H9 (cell line): ENCODE measurements around the gene PPP2R2B. TPM values are rescaled to one million over a fixed set of nuclear protein-coding genes. Genes with fewer than 3 reads are reported as not detected.

ENCODE experiments used
- DNase-seq: peaks from one replicate; pipeline ENCODE4 v3.0.0-alpha.2; 2017
- H2AFZ ChIP-seq: one replicate; pipeline ENCODE4 v1.6.1; 2013; ENCODE audit warnings: mild to moderate bottlenecking, low read length, control low read depth, moderate library complexity
- H2AK5ac ChIP-seq: 2 replicates; pipeline ENCODE4 v1.6.1; 2013; ENCODE audit warnings: low read length, control low read depth, mixed read lengths; ENCODE audit not compliant: insufficient read length
- H2BK120ac ChIP-seq: one replicate; pipeline ENCODE4 v1.6.1; 2013; ENCODE audit warnings: low read depth, mild to moderate bottlenecking, low read length, control low read depth, inconsistent platforms; ENCODE audit not compliant: poor library complexity, severe bottlenecking
- H2BK12ac ChIP-seq: 2 replicates; pipeline ENCODE4 v1.6.1; 2013; ENCODE audit warnings: low read length, control low read depth, mixed read lengths, low read depth; ENCODE audit not compliant: insufficient read length
- H2BK15ac ChIP-seq: 2 replicates; pipeline ENCODE4 v1.6.1; 2013; ENCODE audit warnings: low read depth, low read length, control low read depth
- H2BK20ac ChIP-seq: one replicate; pipeline ENCODE4 v1.6.1; 2013; ENCODE audit warnings: low read depth, mild to moderate bottlenecking, low read length, control low read depth, inconsistent platforms; ENCODE audit not compliant: poor library complexity, severe bottlenecking
- H2BK5ac ChIP-seq: 2 replicates; pipeline ENCODE4 v1.6.1; 2013; ENCODE audit warnings: low read length, control low read depth, mixed read lengths; ENCODE audit not compliant: insufficient read length
- H3K14ac ChIP-seq: 2 replicates; pipeline ENCODE4 v1.6.1; 2013; ENCODE audit warnings: low read length, control low read depth; ENCODE audit not compliant: insufficient read depth
- H3K18ac ChIP-seq: 2 replicates; pipeline ENCODE4 v1.6.1; 2013; ENCODE audit warnings: low read depth, mild to moderate bottlenecking, mixed read lengths, low read length, control low read depth; ENCODE audit not compliant: insufficient read length
- H3K23ac ChIP-seq: 2 replicates; pipeline ENCODE4 v1.6.1; 2013; ENCODE audit warnings: low read length, control low read depth, mixed read lengths, low read depth; ENCODE audit not compliant: insufficient read length
- H3K23me2 ChIP-seq: 2 replicates; pipeline ENCODE4 v1.6.1; 2013; ENCODE audit warnings: low read depth, mild to moderate bottlenecking, mixed read lengths, low read length, control low read depth; ENCODE audit not compliant: insufficient read length, poor library complexity, severe bottlenecking
- H3K27ac ChIP-seq: 2 replicates; pipeline ENCODE4 v1.5.1; 2013; ENCODE audit warnings: low read length, control low read depth, mixed read lengths, low read depth; ENCODE audit not compliant: insufficient read length
- H3K27me3 ChIP-seq: 2 replicates; pipeline ENCODE4 v1.6.1; 2013; ENCODE audit warnings: low read length, control low read depth, inconsistent platforms; ENCODE audit not compliant: insufficient read depth
- H3K4ac ChIP-seq: 2 replicates; pipeline ENCODE4 v1.6.1; 2013; ENCODE audit warnings: low read depth, mild to moderate bottlenecking, control low read depth, inconsistent platforms, low read length, moderate library complexity
- H3K4me1 ChIP-seq: 2 replicates; pipeline ENCODE4 v1.6.1; 2013; ENCODE audit warnings: low read length, control low read depth, inconsistent platforms; ENCODE audit not compliant: insufficient read depth
- H3K4me2 ChIP-seq: 2 replicates; pipeline ENCODE4 v1.6.1; 2013; ENCODE audit warnings: low read length, control low read depth, mixed read lengths; ENCODE audit not compliant: insufficient read length, insufficient read depth
- H3K56ac ChIP-seq: 2 replicates; pipeline ENCODE4 v1.6.1; 2013; ENCODE audit warnings: low read depth, mild to moderate bottlenecking, mixed read lengths, low read length, control low read depth; ENCODE audit not compliant: insufficient read length
- H3K79me1 ChIP-seq: 2 replicates; pipeline ENCODE4 v1.6.1; 2013; ENCODE audit warnings: low read depth, mild to moderate bottlenecking, moderate library complexity, low read length, control low read depth, inconsistent platforms; ENCODE audit not compliant: insufficient read depth, poor library complexity, severe bottlenecking
- H3K79me2 ChIP-seq: 2 replicates; pipeline ENCODE4 v1.6.1; 2013; ENCODE audit warnings: low read length, control low read depth, inconsistent platforms; ENCODE audit not compliant: insufficient read depth
- H3K9ac ChIP-seq: 2 replicates; pipeline ENCODE4 v1.6.1; 2013; ENCODE audit warnings: low read length, control low read depth, mixed read lengths; ENCODE audit not compliant: insufficient read length; ENCODE audit errors: extremely low read depth
- H3K9me3 ChIP-seq: one replicate; pipeline ENCODE4 v1.6.1; 2013; ENCODE audit warnings: low read depth, low read length, inconsistent platforms; ENCODE audit not compliant: control insufficient read depth
- H3T11ph ChIP-seq: one replicate; pipeline ENCODE4 v1.6.1; 2013; ENCODE audit warnings: mild to moderate bottlenecking, low read length, control low read depth, inconsistent platforms
- H4K20me1 ChIP-seq: one replicate; pipeline ENCODE4 v1.6.1; 2013; ENCODE audit not compliant: control insufficient read depth, insufficient read length, insufficient read depth
- H4K5ac ChIP-seq: 2 replicates; pipeline ENCODE4 v1.6.1; 2013; ENCODE audit warnings: low read depth, mild to moderate bottlenecking, mixed read lengths, low read length, control low read depth; ENCODE audit not compliant: insufficient read length
- H4K8ac ChIP-seq: replicated peaks from 2 replicates; pipeline ENCODE4 v1.6.1; 2013; ENCODE audit warnings: low read length, control low read depth, mixed read lengths, low read depth; ENCODE audit not compliant: insufficient read length
- H4K91ac ChIP-seq: 2 replicates; pipeline ENCODE4 v1.6.1; 2013; ENCODE audit warnings: low read depth, mild to moderate bottlenecking, moderate library complexity, mixed read lengths, low read length, control low read depth; ENCODE audit not compliant: insufficient read length
- H3K27ac Mint-ChIP-seq, 3 experiments: 2 replicates in 2 of 3; 3 replicates in 1 of 3; pipeline ENCODE4 v1.8.0; 2020 to 2021; ENCODE audit warnings: mixed read lengths in 3 of 3, mild to moderate bottlenecking in 1 of 3, moderate library complexity in 1 of 3
- H3K27me3 Mint-ChIP-seq: 2 replicates; pipeline ENCODE4 v1.8.0; 2021; ENCODE audit warnings: low read depth, mild to moderate bottlenecking, moderate library complexity, mixed read lengths
- H3K36me3 Mint-ChIP-seq, 3 experiments: 2 replicates in 2 of 3; 3 replicates in 1 of 3; pipeline ENCODE4 v1.8.0; 2020 to 2021; ENCODE audit warnings: low read depth in 3 of 3, mixed read lengths in 3 of 3; ENCODE audit not compliant: insufficient read depth in 1 of 3
- H3K4me1 Mint-ChIP-seq, 2 experiments: 2 replicates each; pipeline ENCODE4 v1.8.0; 2020; ENCODE audit warnings: mixed read lengths in 2 of 2
- H3K4me3 Mint-ChIP-seq, 2 experiments: 2 replicates in 1 of 2; 3 replicates in 1 of 2; pipeline ENCODE4 v1.8.0; 2020 to 2021; ENCODE audit warnings: mild to moderate bottlenecking in 2 of 2, mixed read lengths in 2 of 2, moderate library complexity in 1 of 2
- H3K9me3 Mint-ChIP-seq, 2 experiments: 2 replicates in 1 of 2; 3 replicates in 1 of 2; pipeline ENCODE4 v1.8.0; 2020; ENCODE audit warnings: mild to moderate bottlenecking in 2 of 2, mixed read lengths in 2 of 2, moderate library complexity in 1 of 2
- CTCF ChIP-seq: fragments of 200-600 bp; sonication (generic); conservative IDR thresholded peaks from 3 replicates; pipeline ENCODE4 v1.8.0; 2021; ENCODE audit warnings: antibody characterized with exemption, mild to moderate bottlenecking
- total RNA-seq: library from RNA; stranded (reverse); gene quantifications from 2 replicates; pipeline ENCODE4 v1.2.1, GENCODE V29; 2021

PPP2R2B gene
- total RNA-seq, 1 experiment from 2014 or later = 14.3 TPM

GRCh38 chr5:146924132-146924531 lies 45.6 kb upstream of the PPP2R2B start:
- Histone ChIP-seq H2BK120ac (no peak overlapping the region), H3K79me2 (no peaks in the 10 kb centered on the region), H3K4me1 (no peaks in the 10 kb centered on the region), H3K9me3 (no peaks in the 10 kb centered on the region), H2BK20ac (no peak overlapping the region), H3K23me2 (no peaks in the 10 kb centered on the region), H2BK15ac (no peak overlapping the region), H2AFZ (no peak overlapping the region), H2BK12ac (no peak overlapping the region), H4K8ac (no peak overlapping the region), H4K91ac (no peak overlapping the region), H2AK5ac (no peak overlapping the region), H4K20me1 (no peaks in the 10 kb centered on the region), H3K9ac (no peak overlapping the region), H3K27ac (no peak overlapping the region), H3K4me2 (no peak overlapping the region), H3K27me3 (no peaks in the 10 kb centered on the region), H3K79me1 (no peaks in the 10 kb centered on the region), H3K23ac (no peak overlapping the region), H3K56ac (no peak overlapping the region), H3T11ph (no peak overlapping the region), H3K18ac (no peak overlapping the region), H3K14ac (no peak overlapping the region), H3K4ac (no peak overlapping the region), H4K5ac (no peak overlapping the region), H2BK5ac (no peak overlapping the region)
- no peak for TF ChIP-seq CTCF
- no peak overlapping the region for H3K4me3 Mint-ChIP-seq
- H3K4me1 Mint-ChIP-seq = peaks cover 5 to 10% of the 10 kb centered on the region in 2 experiments
- no peak for DNase-seq
- H3K27me3 Mint-ChIP-seq = no peaks in the 10 kb centered on the region; the same call in 1 of the 2 replicates
- no peak overlapping the region for H3K27ac Mint-ChIP-seq
- H3K9me3 Mint-ChIP-seq = no peaks in the 10 kb centered on the region
- H3K36me3 Mint-ChIP-seq = no peaks in the 10 kb centered on the region
